GM20000 (cell line): ENCODE measurements around the gene CPXM2.

Source experiments
- DNase-seq: peaks from one replicate; pipeline ENCODE4 v3.0.0; 2012; ENCODE audit warnings: low spot score
- CTCF ChIP-seq: IDR thresholded peaks from 2 replicates; pipeline ENCODE4 v1.5.1; 2012; ENCODE audit warnings: mild to moderate bottlenecking, control low read depth; ENCODE audit errors: extremely low read depth, missing control alignments

The CPXM2 gene

GRCh38 chr10:123891144-123892071 lies at the start of gene CPXM2:
Gene CPXM2, minus strand, starts transcription at chr10:123891807. Its CDS starts 148 bp downstream, at chr10:123891659.
- no peak for DNase-seq
- no peak for TF ChIP-seq CTCF

GRCh38 chr10:123939591-123939990 lies 48.0 kb upstream of the CPXM2 start:
- no peak for DNase-seq
- TF ChIP-seq CTCF, result no peak

- DNase-seq, result no peak
- no peak for TF ChIP-seq CTCF
These were observed 47.3 kb upstream of the CPXM2 start for GRCh38 chr10:123938890-123939289.

GRCh38 chr10:123936426-123936825 lies 44.8 kb upstream of the CPXM2 start:
- no peak for TF ChIP-seq CTCF
- DNase-seq, result no peak

- DNase-seq, result no peak
- no peak for TF ChIP-seq CTCF
These were observed 44.1 kb upstream of the CPXM2 start for GRCh38 chr10:123935680-123936079.

- no peak for TF ChIP-seq CTCF
- no peak for DNase-seq
These were observed 43.2 kb upstream of the CPXM2 start for GRCh38 chr10:123934846-123935245.

GRCh38 chr10:123930340-123931001 lies 38.9 kb upstream of the CPXM2 start:
- no peak for TF ChIP-seq CTCF

More at GRCh38 chr10:123930340-123931001, 38.9 kb upstream of the CPXM2 start:
- DNase-seq, result no peak
